BLaER1 (cell line): ENCODE measurements around the gene CPNE1.
A peak's percentile ranks its signal among the peaks of the same experiment; 100 is the strongest.

Experiments used
- H3K27ac ChIP-seq: shearing (Covaris generic); formaldehyde crosslinking; 2 replicates; pipeline ENCODE4 v1.8.1; 2022
- H3K27me3 ChIP-seq: shearing (Covaris generic); formaldehyde crosslinking; 2 replicates; pipeline ENCODE4 v1.8.1; 2022
- H3K36me3 ChIP-seq: shearing (Covaris generic); formaldehyde crosslinking; 2 replicates; pipeline ENCODE4 v1.8.1; 2022
- H3K4me1 ChIP-seq: shearing (Covaris generic); formaldehyde crosslinking; 2 replicates; pipeline ENCODE4 v1.8.1; 2022
- H3K4me2 ChIP-seq: shearing (Covaris generic); formaldehyde crosslinking; 2 replicates; pipeline ENCODE4 v1.8.1; 2022
- H3K4me3 ChIP-seq: shearing (Covaris generic); formaldehyde crosslinking; 2 replicates; pipeline ENCODE4 v1.8.1; 2022
- H3K9ac ChIP-seq: shearing (Covaris generic); formaldehyde crosslinking; 2 replicates; pipeline ENCODE4 v1.8.1; 2022
- H3K9me3 ChIP-seq: shearing (Covaris generic); formaldehyde crosslinking; 2 replicates; pipeline ENCODE4 v1.8.1; 2022
- H4K20me1 ChIP-seq: shearing (Covaris generic); formaldehyde crosslinking; 2 replicates; pipeline ENCODE4 v1.8.1; 2022
- Cebpa-rat ChIP-seq: shearing (Covaris generic); IDR thresholded peaks from 2 replicates; pipeline ENCODE4 v1.8.1; 2022

The CPNE1 gene

GRCh38 chr20:35621560-35621946 lies 43.1 kb downstream of the CPNE1 start:
- no peaks in the 10 kb centered on the region for H3K27me3 ChIP-seq
- H3K27ac ChIP-seq = no peak overlapping the region
- no peak overlapping the region for H3K4me2 ChIP-seq
- peaks cover 30% of the 10 kb centered on the region for H3K4me1 ChIP-seq
- no peaks in the 10 kb centered on the region for H3K9me3 ChIP-seq
- TF ChIP-seq Cebpa-rat = no peak
- H3K4me3 ChIP-seq = no peak overlapping the region
- H3K9ac ChIP-seq = no peak overlapping the region
- H4K20me1 ChIP-seq = peaks cover 5% of the 10 kb centered on the region
- peaks cover 49% of the 10 kb centered on the region for H3K36me3 ChIP-seq

GRCh38 chr20:35620818-35621559 lies 43.7 kb downstream of the CPNE1 start:
- peaks cover 30% of the 10 kb centered on the region for H3K4me1 ChIP-seq
- no peaks in the 10 kb centered on the region for H3K27me3 ChIP-seq
- peaks cover 5% of the 10 kb centered on the region for H4K20me1 ChIP-seq
- H3K9me3 ChIP-seq = no peaks in the 10 kb centered on the region
- H3K4me3 ChIP-seq = no peak overlapping the region
- no peak overlapping the region for H3K9ac ChIP-seq
- no peak overlapping the region for H3K4me2 ChIP-seq
- H3K36me3 ChIP-seq = peaks cover 43% of the 10 kb centered on the region
- no peak overlapping the region for H3K27ac ChIP-seq
- no peak for TF ChIP-seq Cebpa-rat

DNA sequence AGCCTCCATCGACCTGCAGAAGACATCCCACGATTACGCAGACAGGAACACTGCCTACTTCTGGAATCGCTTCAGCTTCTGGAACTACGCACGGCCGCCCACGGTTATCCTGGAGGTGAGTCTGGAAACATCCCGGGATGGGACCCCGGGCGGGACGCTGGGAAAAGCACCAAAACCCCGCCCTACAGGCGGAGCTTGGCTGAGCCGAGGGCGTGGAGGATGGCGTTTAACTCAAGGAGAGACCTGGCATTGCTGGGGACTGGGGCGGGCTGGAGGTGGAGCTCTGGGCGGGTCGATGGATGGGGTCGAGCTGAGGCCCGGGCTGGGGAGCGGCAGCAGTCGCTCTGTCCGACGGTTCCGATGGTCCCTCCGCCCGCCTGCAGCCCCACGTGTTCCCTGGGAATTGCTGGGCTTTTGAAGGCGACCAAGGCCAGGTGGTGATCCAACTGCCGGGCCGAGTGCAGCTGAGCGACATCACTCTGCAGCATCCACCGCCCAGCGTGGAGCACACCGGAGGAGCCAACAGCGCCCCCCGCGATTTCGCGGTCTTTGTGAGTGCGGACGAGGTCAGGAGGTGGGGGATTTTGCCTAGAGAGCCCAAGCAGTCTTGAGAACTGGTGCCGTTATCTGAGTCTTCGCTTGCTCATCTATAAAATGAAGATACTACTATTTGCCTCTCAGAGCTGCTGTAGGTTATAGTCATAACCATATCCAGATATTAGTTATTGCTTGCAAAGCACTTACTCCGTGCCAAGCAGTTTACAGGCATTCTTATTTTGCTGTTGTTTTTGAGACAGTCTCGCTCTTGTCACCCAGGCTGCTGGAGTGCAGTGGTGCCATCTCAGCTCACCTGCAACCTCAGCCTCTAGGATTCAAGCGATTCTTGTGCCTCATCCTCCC lies 45.3 kb downstream of the CPNE1 start:
- no peak overlapping the region for H3K27ac ChIP-seq
- peak overlapping the region; percentile 69 for H3K4me3 ChIP-seq
- peak overlapping the region; percentile 65 for H3K9ac ChIP-seq
- peaks cover 28% of the 10 kb centered on the region for H3K36me3 ChIP-seq
- peaks cover 5% of the 10 kb centered on the region; the same call in 1 of the 2 replicates for H4K20me1 ChIP-seq
- H3K4me2 ChIP-seq = peak overlapping the region; percentile 98
- no peak for TF ChIP-seq Cebpa-rat
- peaks cover 41% of the 10 kb centered on the region for H3K4me1 ChIP-seq
- no peaks in the 10 kb centered on the region for H3K9me3 ChIP-seq
- no peaks in the 10 kb centered on the region for H3K27me3 ChIP-seq

DNA sequence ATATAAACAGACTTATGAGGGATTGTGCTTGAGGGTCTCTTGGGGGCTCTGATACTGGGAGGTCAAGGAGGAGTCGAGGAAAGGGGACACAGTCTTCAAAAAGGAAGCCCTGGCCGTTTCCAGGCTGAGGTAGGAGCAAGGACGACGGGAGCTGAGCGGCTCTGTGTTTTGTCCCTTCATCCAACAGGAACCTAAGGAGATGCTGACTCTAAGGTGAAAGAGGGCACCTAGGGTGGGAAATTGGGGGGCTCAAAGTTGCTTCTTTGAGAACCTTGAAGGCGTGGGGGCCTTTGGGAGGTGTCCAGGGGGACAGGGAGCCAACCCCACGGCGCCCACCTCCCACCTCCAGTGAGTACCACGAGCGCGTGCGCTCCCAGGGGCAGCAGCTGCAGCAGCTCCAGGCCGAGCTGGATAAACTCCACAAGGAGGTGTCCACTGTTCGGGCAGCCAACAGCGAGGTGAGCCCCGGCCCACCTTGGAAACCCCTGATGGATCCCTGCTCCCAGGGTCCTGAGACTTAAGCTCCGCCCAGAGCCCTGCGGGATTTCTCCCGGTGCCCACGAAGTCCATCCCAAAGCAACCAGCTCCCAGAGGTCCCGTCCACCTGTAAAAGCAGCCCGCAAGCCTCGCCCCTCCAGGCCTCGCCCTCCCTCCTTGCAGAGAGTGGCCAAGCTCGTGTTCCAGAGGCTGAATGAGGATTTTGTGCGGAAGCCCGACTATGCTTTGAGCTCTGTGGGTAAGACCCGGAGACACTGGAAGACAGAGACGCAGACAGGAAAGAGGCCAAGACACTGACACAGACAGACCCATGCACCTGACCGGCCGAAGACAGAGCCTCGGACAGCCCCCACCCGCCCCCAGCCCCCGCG lies 46.2 kb downstream of the CPNE1 start:
- Histone ChIP-seq H3K9ac (peak overlapping the region; percentile 72), H3K4me1 (peaks cover 41% of the 10 kb centered on the region), H4K20me1 (peaks cover 5% of the 10 kb centered on the region; the same call in 1 of the 2 replicates), H3K9me3 (no peaks in the 10 kb centered on the region), H3K4me2 (peak overlapping the region; percentile 98), H3K27ac (peak overlapping the region; percentile 8; the same call in 1 of the 2 replicates), H3K27me3 (no peaks in the 10 kb centered on the region), H3K4me3 (peak overlapping the region; percentile 69), H3K36me3 (peaks cover 22% of the 10 kb centered on the region)
- TF ChIP-seq Cebpa-rat = no peak

DNA sequence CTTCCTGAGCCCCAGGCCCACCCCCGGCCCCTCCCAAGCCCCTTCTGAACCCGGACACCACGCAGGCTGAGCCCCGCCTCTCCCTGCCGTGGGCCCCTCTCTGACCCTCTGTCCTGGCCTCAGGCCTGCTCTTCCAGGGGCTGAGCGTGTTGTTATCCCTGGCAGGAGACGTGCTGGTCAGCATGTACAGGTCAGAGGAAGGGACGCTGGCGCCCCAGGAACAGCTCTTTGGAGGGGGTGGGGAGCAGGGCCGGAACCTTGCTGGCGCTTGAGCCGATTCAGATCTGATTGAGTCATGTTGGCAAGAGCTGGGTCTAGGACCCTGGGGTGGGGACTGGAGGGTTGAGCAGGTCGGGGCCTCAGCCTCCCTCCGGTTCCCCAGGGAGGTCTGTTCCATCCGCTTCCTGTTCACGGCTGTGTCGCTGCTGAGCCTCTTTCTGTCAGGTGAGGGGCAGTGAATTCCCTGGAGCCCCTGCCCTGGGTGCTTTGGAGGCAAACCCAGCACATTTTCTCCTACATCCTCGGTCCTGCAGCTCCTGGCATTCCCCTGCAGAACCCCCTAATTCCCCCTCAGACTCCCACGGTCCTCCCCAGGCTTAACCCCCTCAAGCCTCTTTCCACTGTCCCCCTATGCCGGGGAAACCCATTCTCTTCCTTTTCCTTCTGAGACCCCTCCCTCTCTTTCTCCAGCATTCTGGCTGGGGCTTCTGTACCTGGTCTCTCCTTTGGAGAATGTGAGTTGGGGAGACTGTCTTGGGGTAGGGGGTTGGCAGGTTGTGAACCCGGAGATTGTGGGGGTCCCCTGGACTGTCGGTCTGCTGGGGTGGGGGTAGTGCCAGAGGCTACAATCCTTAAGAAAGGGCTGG lies 47.1 kb downstream of the CPNE1 start:
- Histone ChIP-seq H3K27ac (peak overlapping the region; percentile 77), H3K27me3 (no peaks in the 10 kb centered on the region), H3K9ac (peak overlapping the region; percentile 72), H3K9me3 (no peaks in the 10 kb centered on the region), H3K4me3 (peak overlapping the region; percentile 69), H3K4me1 (peaks cover 41% of the 10 kb centered on the region), H3K36me3 (peaks cover 17% of the 10 kb centered on the region), H4K20me1 (peaks cover 5% of the 10 kb centered on the region; the same call in 1 of the 2 replicates), H3K4me2 (peak overlapping the region; percentile 98)
- no peak for TF ChIP-seq Cebpa-rat

GRCh38 chr20:35616465-35617396 lies 48.0 kb downstream of the CPNE1 start:
- Histone ChIP-seq H3K4me2 (peak overlapping the region; percentile 98), H3K9ac (peak overlapping the region; percentile 72), H4K20me1 (peaks cover 5% of the 10 kb centered on the region; the same call in 1 of the 2 replicates), H3K27ac (peak overlapping the region; percentile 77), H3K9me3 (no peaks in the 10 kb centered on the region), H3K4me3 (peak overlapping the region; percentile 69), H3K4me1 (peaks cover 42% of the 10 kb centered on the region), H3K27me3 (no peaks in the 10 kb centered on the region), H3K36me3 (peaks cover 11% of the 10 kb centered on the region)
- no peak for TF ChIP-seq Cebpa-rat

DNA sequence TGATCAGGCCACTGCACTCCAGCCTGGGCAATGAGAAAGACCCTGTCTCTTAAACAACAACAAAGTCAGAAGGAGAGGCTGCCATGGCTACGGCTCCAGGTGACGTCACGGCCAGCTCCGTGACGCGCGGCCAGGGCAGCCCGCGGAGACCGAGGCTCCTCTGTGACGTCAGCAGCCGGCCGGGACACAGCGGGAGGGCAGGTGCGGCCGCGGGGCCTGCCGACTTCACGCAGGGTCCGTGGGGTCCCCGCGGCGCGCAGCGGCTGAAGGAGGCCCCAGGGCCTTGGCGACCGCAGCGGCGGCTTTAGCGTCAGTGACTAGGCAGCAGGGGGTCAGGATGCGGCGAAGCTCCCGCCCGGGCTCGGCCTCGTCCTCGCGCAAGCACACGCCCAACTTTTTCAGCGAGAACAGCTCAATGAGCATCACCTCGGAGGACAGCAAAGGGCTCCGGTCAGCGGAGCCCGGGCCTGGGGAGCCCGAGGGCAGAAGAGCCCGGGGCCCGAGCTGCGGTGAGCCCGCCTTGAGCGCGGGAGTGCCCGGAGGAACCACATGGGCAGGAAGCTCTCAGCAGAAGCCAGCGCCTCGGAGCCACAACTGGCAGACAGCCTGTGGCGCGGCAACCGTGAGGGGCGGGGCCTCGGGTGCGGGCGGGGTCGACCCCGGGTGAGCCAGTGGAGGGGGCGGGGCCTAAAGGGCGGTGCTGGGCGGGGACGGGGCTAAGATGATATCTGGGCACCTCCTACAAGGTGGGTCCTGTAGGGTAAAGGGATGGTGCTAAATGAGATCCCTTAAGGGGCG lies 48.8 kb downstream of the CPNE1 start, which contains the start of gene SPAG4:
TSS of gene SPAG4 (plus strand) at position 163 of the 798 bp plus-strand sequence. CDS start at position 338, 175 bp downstream.
- peak within 1 kb of the TSS; percentile 94 for H3K27ac ChIP-seq
- H3K4me2 ChIP-seq = peak within 1 kb of the TSS; percentile 98
- H3K9ac ChIP-seq = peak within 1 kb of the TSS; percentile 86
- H3K4me1 ChIP-seq = peaks cover 48% of the 10 kb centered on the region
- TF ChIP-seq Cebpa-rat = no peak
- no peaks in the 10 kb centered on the region for H3K9me3 ChIP-seq
- H3K36me3 ChIP-seq = peaks cover 2% of the 10 kb centered on the region; the same call in 1 of the 2 replicates
- no peaks in the 10 kb centered on the region for H3K27me3 ChIP-seq
- peak within 1 kb of the TSS; percentile 70 for H3K4me3 ChIP-seq
- H4K20me1 ChIP-seq = peaks cover 5% of the 10 kb centered on the region; the same call in 1 of the 2 replicates
